ENCODE results near the gene PACRG. TPM values are rescaled to one million over a fixed set of nuclear protein-coding genes. Genes with fewer than 3 reads are reported as not detected.

The PACRG gene
- polyA plus RNA-seq, 1 of the 3 experiments (the other 2 are of a cell fraction) = 0.56 TPM

- no peak for DNase-seq
- no peaks in the 10 kb centered on the region; a peak in 1 of 4 replicates for H3K4me1 ChIP-seq (ENCODE audit: control insufficient read depth in 1 of 2, insufficient read depth in 2 of 2, low read depth in 1 of 2, low read length in 1 of 2)
- no peak for TF ChIP-seq SMC3 (IDR thresholded peaks at IDR 0.05; ENCODE audit: low read depth, low read length)
- no peak for TF ChIP-seq USF1 (IDR thresholded peaks at IDR 0.05; ENCODE audit: borderline replicate concordance, low read depth)
- no peak for TF ChIP-seq EZH2phosphoT487 (IDR thresholded peaks at IDR 0.05; ENCODE audit: borderline replicate concordance, low read depth)
- TF ChIP-seq JUND (IDR thresholded peaks at IDR 0.05) = no peak
- TF ChIP-seq MAX (IDR thresholded peaks at IDR 0.05; ENCODE audit: low read depth) = no peak
- TF ChIP-seq USF2 (IDR thresholded peaks at IDR 0.05; ENCODE audit: borderline replicate concordance, low read depth, low read length) = no peak
- H3K9ac ChIP-seq = no peak overlapping the region
- H3K9me3 ChIP-seq = no peaks in the 10 kb centered on the region
- ChIA-PET POLR2A (no interaction called here), CTCF (no interaction called here)
- H3K4me3 ChIP-seq (ENCODE audit: low read depth in 2 of 2, low read length in 1 of 2) = no peak overlapping the region
- no peak overlapping the region for H3K27ac ChIP-seq (ENCODE audit: low read depth in 2 of 2, low read length in 1 of 2)
- H3K36me3 ChIP-seq (replicated peaks in 1 of 2; ENCODE audit: control insufficient read depth in 1 of 2, insufficient read depth in 2 of 2, low read length in 1 of 2) = no peaks in the 10 kb centered on the region
- no peaks in the 10 kb centered on the region for H3K27me3 ChIP-seq (ENCODE audit: insufficient read depth)
- H3K79me2 ChIP-seq (ENCODE audit: insufficient read depth) = no peaks in the 10 kb centered on the region
- H3F3A ChIP-seq (replicated peaks; ENCODE audit: insufficient read depth) = no peaks in the 10 kb centered on the region
- H3K9me2 ChIP-seq = no peaks in the 10 kb centered on the region
- no peak overlapping the region for H3K4me2 ChIP-seq
- 78% methylated on average over 12 of the region's 12 CpGs for WGBS (ENCODE audit: low lambda C conversion rate)
- H4K20me1 ChIP-seq (ENCODE audit: insufficient read depth) = no peaks in the 10 kb centered on the region
- H2AFZ ChIP-seq (ENCODE audit: low read depth) = no peak overlapping the region
Measured at GRCh38 chr6:163122365-163122764, 394.6 kb downstream of the PACRG start.

GRCh38 chr6:163123098-163123497, 395.3 kb downstream of the PACRG start:
- no peaks in the 10 kb centered on the region for H3F3A ChIP-seq (replicated peaks; ENCODE audit: insufficient read depth)
- ChIA-PET CTCF (no interaction called here), POLR2A (no interaction called here)
- 76% methylated on average over 9 of the region's 9 CpGs for WGBS (ENCODE audit: low lambda C conversion rate)
- H3K4me3 ChIP-seq (ENCODE audit: low read depth in 2 of 2, low read length in 1 of 2) = no peak overlapping the region
- H3K79me2 ChIP-seq (ENCODE audit: insufficient read depth) = no peaks in the 10 kb centered on the region
- no peak overlapping the region for H3K9ac ChIP-seq
- no peak overlapping the region for H2AFZ ChIP-seq (ENCODE audit: low read depth)
- no peaks in the 10 kb centered on the region; a peak in 2 of 4 replicates for H3K4me1 ChIP-seq (ENCODE audit: control insufficient read depth in 1 of 2, insufficient read depth in 2 of 2, low read depth in 1 of 2, low read length in 1 of 2)
- no peaks in the 10 kb centered on the region for H3K36me3 ChIP-seq (replicated peaks in 1 of 2; ENCODE audit: control insufficient read depth in 1 of 2, insufficient read depth in 2 of 2, low read length in 1 of 2)
- H3K9me3 ChIP-seq = no peaks in the 10 kb centered on the region
- H3K4me2 ChIP-seq = no peak overlapping the region
- H3K27me3 ChIP-seq (ENCODE audit: insufficient read depth) = no peaks in the 10 kb centered on the region
- no peak for DNase-seq
- no peak overlapping the region for H3K27ac ChIP-seq (ENCODE audit: low read depth in 2 of 2, low read length in 1 of 2)
- no peaks in the 10 kb centered on the region for H4K20me1 ChIP-seq (ENCODE audit: insufficient read depth)
- H3K9me2 ChIP-seq = no peaks in the 10 kb centered on the region
- TF ChIP-seq GABPA (IDR thresholded peaks at IDR 0.05; ENCODE audit: low read depth) (no peak), NRF1 (IDR thresholded peaks at IDR 0.05; ENCODE audit: low read depth, low read length) (no peak), SIN3A (IDR thresholded peaks at IDR 0.05; ENCODE audit: borderline replicate concordance, low read depth, low read length) (no peak), RFX5 (IDR thresholded peaks at IDR 0.05; ENCODE audit: low read length) (no peak), MEF2A (IDR thresholded peaks at IDR 0.05; ENCODE audit: borderline replicate concordance, low read depth) (no peak), GATA2 (CRISPR knock-in tag; IDR thresholded peaks at IDR 0.05) (no peak), PBX3 (IDR thresholded peaks at IDR 0.05) (no peak), MXI1 (IDR thresholded peaks at IDR 0.05; ENCODE audit: low read depth, low read length) (no peak), FOXM1 (IDR thresholded peaks at IDR 0.05; ENCODE audit: low read depth) (no peak), ELF1 (IDR thresholded peaks at IDR 0.05) (no peak), POLR2AphosphoS5 (IDR thresholded peaks at IDR 0.05; ENCODE audit: low read depth, low read length) (no peak), EP300 (IDR thresholded peaks at IDR 0.05; ENCODE audit: borderline replicate concordance in 1 of 2, low read depth in 1 of 2, low read length in 1 of 2) (no peak), TCF12 (IDR thresholded peaks at IDR 0.05) (no peak), EZH2phosphoT487 (IDR thresholded peaks at IDR 0.05; ENCODE audit: borderline replicate concordance, low read depth) (no peak), YY1 (IDR thresholded peaks at IDR 0.05; ENCODE audit: low read depth) (no peak), RXRA (IDR thresholded peaks at IDR 0.05; ENCODE audit: borderline replicate concordance, low read depth) (no peak), TEAD4 (IDR thresholded peaks at IDR 0.05; ENCODE audit: borderline replicate concordance, insufficient read depth) (no peak), REST (IDR thresholded peaks at IDR 0.05; ENCODE audit: low read depth, low read length) (no peak), USF1 (IDR thresholded peaks at IDR 0.05; ENCODE audit: borderline replicate concordance, low read depth) (no peak)
